Endodermal cell (in vitro differentiated cells): ENCODE results near the gene ACAP2. TPM values are rescaled to one million over a fixed set of nuclear protein-coding genes. Genes with fewer than 3 reads are reported as not detected.
A peak's percentile ranks its signal among the peaks of the same experiment; 100 is the strongest.

Experiments used
- DNase-seq: peaks from one replicate; pipeline ENCODE4 v3.0.0-alpha.2; 2017
- H3K27ac ChIP-seq: 2 replicates; pipeline ENCODE4 v1.5.1; 2013; ENCODE audit warnings: mild to moderate bottlenecking, low read depth, low read length, moderate library complexity
- H3K27me3 ChIP-seq: 2 replicates; pipeline ENCODE4 v1.6.1; 2013; ENCODE audit warnings: mild to moderate bottlenecking, low read length, moderate library complexity; ENCODE audit not compliant: insufficient read depth, control insufficient read depth, poor library complexity, severe bottlenecking
- H3K36me3 ChIP-seq: 2 replicates; pipeline ENCODE4 v1.7.0; 2013; ENCODE audit warnings: mild to moderate bottlenecking, low read length, moderate library complexity; ENCODE audit not compliant: control insufficient read depth, insufficient read depth
- H3K4me1 ChIP-seq: one replicate; pipeline ENCODE4 v1.7.0; 2013; ENCODE audit warnings: low read length; ENCODE audit not compliant: control insufficient read depth, insufficient read depth
- H3K4me3 ChIP-seq: 2 replicates; pipeline ENCODE4 v1.5.1; 2013; ENCODE audit warnings: mild to moderate bottlenecking, low read length, moderate library complexity
- H3K9ac ChIP-seq: 2 replicates; pipeline ENCODE4 v1.6.1; 2013; ENCODE audit warnings: mild to moderate bottlenecking, low read length, moderate library complexity; ENCODE audit not compliant: poor library complexity, severe bottlenecking; ENCODE audit errors: extremely low read depth
- H3K9me3 ChIP-seq: 2 replicates; pipeline ENCODE4 v1.6.1; 2013; ENCODE audit warnings: mild to moderate bottlenecking, low read length, moderate library complexity; ENCODE audit not compliant: control insufficient read depth
- H3K27ac Mint-ChIP-seq: 2 replicates; pipeline ENCODE4 v1.8.0; 2020; ENCODE audit warnings: mixed read lengths
- H3K27me3 Mint-ChIP-seq: 2 replicates; pipeline ENCODE4 v1.8.0; 2021; ENCODE audit warnings: mild to moderate bottlenecking, mixed read lengths; ENCODE audit not compliant: insufficient read depth
- H3K36me3 Mint-ChIP-seq: 2 replicates; pipeline ENCODE4 v1.8.0; 2020; ENCODE audit warnings: low read depth, mixed read lengths
- H3K4me1 Mint-ChIP-seq: 2 replicates; pipeline ENCODE4 v1.8.0; 2020; ENCODE audit warnings: mixed read lengths
- H3K4me3 Mint-ChIP-seq: 2 replicates; pipeline ENCODE4 v1.8.0; 2020; ENCODE audit warnings: mild to moderate bottlenecking, moderate library complexity, mixed read lengths
- H3K9me3 Mint-ChIP-seq: 2 replicates; pipeline ENCODE4 v1.8.0; 2020; ENCODE audit warnings: mild to moderate bottlenecking, mixed read lengths
- WGBS, 2 experiments: methylation state at CpG; one replicate each; pipeline versions ENCODE4 v1.1.5 to v1.1.7; 2013; ENCODE audit warnings: missing lambda C conversion rate in 2 of 2, mixed read lengths in 1 of 2; ENCODE audit not compliant: insufficient coverage in 1 of 2, insufficient read length in 1 of 2; 5-methylcytosine and 5-hydroxymethylcytosine counted together
- total RNA-seq, 2 donors: library from RNA; stranded (reverse); fragmentation: NEBNext Ultra II Directional in 1 of 2; extraction: Animal tissue kit (Norgen Biotek cat#: 25700) in 1 of 2; gene quantifications; 2 replicates in 1 of 2; 3 replicates in 1 of 2; pipeline ENCODE4 v1.2.1, GENCODE V29; 2021
- TF ChIP-seq, protein P1 (sequence below): fragments of 200-600 bp; sonication (generic); conservative IDR thresholded peaks from 2 replicates; pipeline ENCODE4 v1.5.0; 2021; ENCODE audit warnings: antibody characterized with exemption, mild to moderate bottlenecking

Gene ACAP2
- total RNA-seq, 2 donors from 2014 or later = 61.9 to 70.5 TPM

DNA sequence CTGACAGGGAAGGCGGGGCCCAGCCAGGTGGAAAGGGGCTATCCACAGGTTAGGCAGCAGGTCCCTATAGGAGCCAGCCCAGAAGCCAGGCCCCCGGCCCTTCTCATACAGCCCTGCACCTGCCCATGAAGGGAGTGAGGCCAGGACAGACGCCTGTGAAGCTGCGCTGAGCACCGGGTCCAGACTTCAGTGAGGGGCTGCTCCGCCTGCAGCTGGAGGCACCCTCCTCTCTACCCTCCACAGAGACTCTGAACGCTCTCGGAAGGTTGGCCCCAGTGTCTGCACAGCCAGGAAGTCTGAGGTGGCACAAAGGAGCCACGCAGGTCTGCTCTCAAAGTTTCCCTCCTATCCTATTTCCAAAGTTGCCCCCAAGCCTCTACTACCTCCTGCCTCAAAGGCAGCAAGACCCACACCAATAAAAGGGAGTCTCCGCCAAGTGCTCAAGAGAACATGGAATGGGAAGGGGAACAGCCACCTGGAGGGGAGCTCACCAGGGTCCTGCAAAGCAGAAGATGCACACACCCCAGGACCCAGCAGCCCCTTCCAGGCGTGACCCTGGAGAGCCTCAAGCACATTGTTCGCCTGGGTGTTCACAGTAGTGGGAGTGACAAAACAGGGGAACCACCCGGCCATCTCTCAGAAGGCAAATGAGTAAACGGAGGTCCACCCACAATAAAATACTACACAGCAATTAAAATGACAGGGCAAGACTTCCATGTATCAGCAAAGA, 191.3 kb downstream of the ACAP2 start:
- DNase-seq = peak; percentile 45
- no peak overlapping the region for H3K4me3 Mint-ChIP-seq
- H3K36me3 Mint-ChIP-seq = peaks cover 29% of the 10 kb centered on the region
- H3K9me3 ChIP-seq = peaks cover 5% of the 10 kb centered on the region
- H3K4me3 ChIP-seq = no peak overlapping the region
- H3K4me1 ChIP-seq = peaks cover 8% of the 10 kb centered on the region
- TF ChIP-seq, protein P1, sequence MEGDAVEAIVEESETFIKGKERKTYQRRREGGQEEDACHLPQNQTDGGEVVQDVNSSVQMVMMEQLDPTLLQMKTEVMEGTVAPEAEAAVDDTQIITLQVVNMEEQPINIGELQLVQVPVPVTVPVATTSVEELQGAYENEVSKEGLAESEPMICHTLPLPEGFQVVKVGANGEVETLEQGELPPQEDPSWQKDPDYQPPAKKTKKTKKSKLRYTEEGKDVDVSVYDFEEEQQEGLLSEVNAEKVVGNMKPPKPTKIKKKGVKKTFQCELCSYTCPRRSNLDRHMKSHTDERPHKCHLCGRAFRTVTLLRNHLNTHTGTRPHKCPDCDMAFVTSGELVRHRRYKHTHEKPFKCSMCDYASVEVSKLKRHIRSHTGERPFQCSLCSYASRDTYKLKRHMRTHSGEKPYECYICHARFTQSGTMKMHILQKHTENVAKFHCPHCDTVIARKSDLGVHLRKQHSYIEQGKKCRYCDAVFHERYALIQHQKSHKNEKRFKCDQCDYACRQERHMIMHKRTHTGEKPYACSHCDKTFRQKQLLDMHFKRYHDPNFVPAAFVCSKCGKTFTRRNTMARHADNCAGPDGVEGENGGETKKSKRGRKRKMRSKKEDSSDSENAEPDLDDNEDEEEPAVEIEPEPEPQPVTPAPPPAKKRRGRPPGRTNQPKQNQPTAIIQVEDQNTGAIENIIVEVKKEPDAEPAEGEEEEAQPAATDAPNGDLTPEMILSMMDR = no peak
- no peaks in the 10 kb centered on the region for H3K27me3 ChIP-seq
- 84 to 90% methylated on average over 8 to 14 of the region's 14 CpGs for WGBS, 2 experiments
- no peak overlapping the region for H3K9ac ChIP-seq
- no peak overlapping the region for H3K27ac ChIP-seq
- peaks cover under 1% of the 10 kb centered on the region for H3K36me3 ChIP-seq
- H3K27ac Mint-ChIP-seq = no peak overlapping the region
- peaks cover 25% of the 10 kb centered on the region for H3K4me1 Mint-ChIP-seq
- H3K9me3 Mint-ChIP-seq = no peaks in the 10 kb centered on the region
- H3K27me3 Mint-ChIP-seq = no peaks in the 10 kb centered on the region

DNA sequence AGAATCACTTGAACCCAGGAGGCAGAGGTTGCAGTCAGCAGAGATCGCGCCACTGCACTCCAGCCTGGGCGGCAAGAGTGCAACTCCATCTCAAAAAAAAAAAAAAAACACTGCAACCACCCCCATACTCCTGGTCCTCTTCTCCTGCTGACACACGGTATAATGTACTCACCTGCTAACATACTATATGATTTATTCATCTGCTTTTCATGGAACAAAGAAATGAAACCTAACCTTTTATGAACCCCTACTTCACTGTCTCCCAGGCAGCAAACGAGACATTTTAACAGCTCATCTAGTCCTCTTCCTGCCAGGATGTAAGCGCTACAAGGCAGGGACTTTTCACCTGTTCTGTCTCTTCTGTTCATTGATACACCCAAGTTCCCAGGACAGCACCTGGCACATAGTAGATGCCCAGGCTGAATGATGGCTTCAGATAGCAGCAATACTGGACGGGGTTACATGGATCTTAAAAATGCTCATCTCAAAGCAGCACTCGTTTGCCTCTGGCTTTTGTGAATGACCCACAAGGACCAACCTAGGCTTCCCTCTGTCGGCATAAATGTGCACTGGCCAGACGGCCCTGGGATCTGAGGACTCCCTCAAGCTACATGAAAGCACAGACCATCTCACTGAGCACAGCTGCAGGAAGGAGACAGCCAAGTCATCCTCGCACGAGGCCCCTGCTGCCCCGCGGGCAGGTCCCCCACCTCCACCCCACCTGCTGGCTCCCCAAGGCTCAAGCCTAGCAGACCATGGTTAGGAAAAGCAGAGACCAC, 192.2 kb downstream of the ACAP2 start:
- Mint-ChIP-seq H3K27ac (no peak overlapping the region), H3K9me3 (no peaks in the 10 kb centered on the region), H3K36me3 (peaks cover 37% of the 10 kb centered on the region), H3K4me1 (peaks cover 25% of the 10 kb centered on the region), H3K4me3 (no peak overlapping the region), H3K27me3 (no peaks in the 10 kb centered on the region)
- Histone ChIP-seq H3K4me1 (peaks cover 4% of the 10 kb centered on the region), H3K27me3 (no peaks in the 10 kb centered on the region), H3K4me3 (no peak overlapping the region), H3K9me3 (peaks cover 5% of the 10 kb centered on the region), H3K9ac (no peak overlapping the region), H3K36me3 (peaks cover 8% of the 10 kb centered on the region), H3K27ac (peak overlapping the region; percentile 32)
- WGBS, 2 experiments = 86 to 95% methylated on average over 9 to 14 of the region's 14 CpGs
- peak; percentile 42 for DNase-seq
- TF ChIP-seq, protein P1 = no peak

DNA sequence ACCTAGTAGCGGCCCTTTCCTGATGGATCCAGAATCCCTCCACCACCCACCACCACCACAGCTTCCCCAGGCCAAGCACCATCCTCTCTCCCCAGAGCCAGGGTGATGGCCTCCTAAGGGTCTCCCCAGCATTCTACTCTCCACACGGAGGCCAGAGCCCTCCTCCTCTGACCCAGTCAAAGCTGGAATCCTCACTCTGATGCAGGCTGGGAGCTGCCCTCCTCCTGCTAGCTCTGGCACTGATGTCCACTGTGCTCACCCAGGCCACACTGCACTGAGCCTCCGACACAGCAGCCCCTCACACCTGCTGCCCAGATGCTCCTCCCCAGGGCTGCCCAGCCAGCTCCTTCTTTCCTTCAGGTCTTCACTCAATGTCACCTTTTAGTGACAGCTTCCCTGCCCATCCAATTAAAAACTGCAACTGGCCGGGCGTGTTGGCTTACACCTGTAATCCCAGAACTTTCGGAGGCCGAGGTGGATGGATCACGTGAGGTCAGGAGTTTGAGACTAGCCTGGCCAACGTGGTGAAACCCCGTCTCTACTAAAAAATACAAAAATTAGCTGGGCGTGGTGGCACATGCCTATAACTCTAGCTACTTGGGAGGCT, 192.9 kb downstream of the ACAP2 start:
- peaks cover 5% of the 10 kb centered on the region for H3K9me3 ChIP-seq
- TF ChIP-seq, protein P1 = no peak
- no peaks in the 10 kb centered on the region for H3K9me3 Mint-ChIP-seq
- peaks cover 4% of the 10 kb centered on the region for H3K4me1 ChIP-seq
- no peak overlapping the region for H3K4me3 Mint-ChIP-seq
- DNase-seq = peak; percentile 27
- H3K27ac ChIP-seq = no peak overlapping the region
- H3K9ac ChIP-seq = no peak overlapping the region
- no peaks in the 10 kb centered on the region for H3K27me3 ChIP-seq
- peaks cover 20% of the 10 kb centered on the region for H3K4me1 Mint-ChIP-seq
- no peak overlapping the region for H3K27ac Mint-ChIP-seq
- H3K36me3 ChIP-seq = peaks cover 8% of the 10 kb centered on the region
- WGBS, 2 experiments = 89 to 91% methylated on average over 9 to 11 of the region's 11 CpGs
- no peaks in the 10 kb centered on the region for H3K27me3 Mint-ChIP-seq
- H3K36me3 Mint-ChIP-seq = peaks cover 41% of the 10 kb centered on the region
- no peak overlapping the region for H3K4me3 ChIP-seq
